GM12878 (cell line): ENCODE results near the gene FGD6. TPM values are rescaled to one million over a fixed set of nuclear protein-coding genes. Genes with fewer than 3 reads are reported as not detected.
A peak's percentile ranks its signal among the peaks of the same experiment; 100 is the strongest.

Experiments used
- ATAC-seq: fragments of 200-7000 bp; cut with Tn5 transposase; 3 replicates; pipeline ENCODE4 v1.9.1; 2020; ENCODE audit warnings: mild to moderate bottlenecking, moderate library complexity
- BruUV-seq: library from RNA; stranded (reverse); fragments of 400-500 nt; replicated peaks from 2 replicates; lab custom pipeline; 2021; lab: Mats Ljungman, UMichigan
- CTCF ChIA-PET: fragments of 300-600 bp; sonication (Branson Sonifier 250); formaldehyde crosslinking; extraction: SDS; loops from one replicate; lab custom pipeline; 2021; ENCODE audit warnings: inconsistent platforms; lab: Yijun Ruan, JAX
- POLR2A ChIA-PET: fragments of 350-600 bp; formaldehyde crosslinking; extraction: SDS; loops from one replicate; lab custom pipeline; 2021; ENCODE audit warnings: inconsistent platforms; lab: Charles Lee
- RAD21 ChIA-PET: fragments of 300-600 bp; sonication (Branson Sonifier 250); formaldehyde crosslinking; loops from one replicate; lab custom pipeline; 2023; ENCODE audit warnings: antibody characterized with exemption; ENCODE audit not compliant: unreplicated experiment; lab: Charles Lee
- SMC1A ChIA-PET: fragments of 300-600 bp; sonication (Branson Sonifier 250); formaldehyde crosslinking; loops from one replicate; lab custom pipeline; 2023; ENCODE audit not compliant: unreplicated experiment, uncharacterized antibody; lab: Charles Lee
- DNase-seq: peaks from one replicate; pipeline ENCODE4 v3.0.0-alpha.2; 2011; ENCODE audit warnings: low read depth, low spot score
- FAIRE-seq: peaks from 3 replicates; lab custom pipeline; 2011; peaks lifted over from hg19 to GRCh38; lab: Jason Lieb, UNC
- H2AFZ ChIP-seq: 2 replicates; pipeline ENCODE4 v1.6.0; 2011; ENCODE audit warnings: low read depth, low read length, control low read depth; ENCODE audit not compliant: control insufficient read depth
- H3K27ac ChIP-seq: 2 replicates; pipeline ENCODE4 v1.5.1; 2011; ENCODE audit warnings: control low read depth; ENCODE audit not compliant: control insufficient read depth, insufficient read depth
- H3K27me3 ChIP-seq, 2 experiments: replicated peaks in 1 of 2; 2 replicates each; pipeline versions ENCODE4 v1.6.0 to v1.6.1; 2011; ENCODE audit warnings: low read length in 1 of 2; ENCODE audit not compliant: control insufficient read depth in 2 of 2, insufficient read depth in 2 of 2
- H3K36me3 ChIP-seq, 2 experiments: 2 replicates each; pipeline ENCODE4 v1.5.1; 2011; ENCODE audit warnings: low read length in 1 of 2; ENCODE audit not compliant: control insufficient read depth in 2 of 2, insufficient read depth in 2 of 2
- H3K4me1 ChIP-seq: 2 replicates; pipeline ENCODE4 v1.6.1; 2011; ENCODE audit warnings: mild to moderate bottlenecking, low read length, moderate library complexity, mixed read lengths; ENCODE audit not compliant: control insufficient read depth, insufficient read depth
- H3K4me2 ChIP-seq: 2 replicates; pipeline ENCODE4 v1.6.0; 2011; ENCODE audit warnings: control low read depth; ENCODE audit not compliant: control insufficient read depth, insufficient read depth
- H3K4me3 ChIP-seq: fragments of 200-600 bp; sonication (generic); 2 replicates; pipeline ENCODE4 v1.5.1; 2016
- H3K79me2 ChIP-seq: 2 replicates; pipeline ENCODE4 v1.6.0; 2011; ENCODE audit warnings: low read length; ENCODE audit not compliant: control insufficient read depth, insufficient read depth
- H3K9ac ChIP-seq: 2 replicates; pipeline ENCODE4 v1.8.0; 2011; ENCODE audit warnings: low read length, control low read depth, mixed read lengths; ENCODE audit not compliant: control insufficient read depth, insufficient read depth
- H3K9me3 ChIP-seq: replicated peaks from 3 replicates; pipeline ENCODE4 v1.5.1; 2011; ENCODE audit warnings: mild to moderate bottlenecking, low read length; ENCODE audit not compliant: control insufficient read depth, insufficient read depth
- H4K20me1 ChIP-seq: 2 replicates; pipeline ENCODE4 v1.6.0; 2011; ENCODE audit not compliant: control insufficient read depth, insufficient read depth
- CEBPB ChIP-seq, 2 experiments: fragments of 150-350 bp in 1 of 2; IDR thresholded peaks; 2 replicates each; pipeline ENCODE4 v1.6.1; 2012 to 2014; ENCODE audit warnings: low read depth in 2 of 2, low read length in 2 of 2, borderline replicate concordance in 1 of 2, inconsistent platforms in 1 of 2
- CREM ChIP-seq: IDR thresholded peaks from 2 replicates; pipeline ENCODE4 v1.6.1; 2014; ENCODE audit warnings: antibody characterized with exemption, low read depth
- EED ChIP-seq: sonication (generic); IDR thresholded peaks from 2 replicates; pipeline ENCODE4 v1.6.1; 2016; ENCODE audit warnings: antibody characterized with exemption, low read depth
- MYC ChIP-seq: IDR thresholded peaks from 2 replicates; pipeline ENCODE4 v1.6.1; 2011; ENCODE audit warnings: mild to moderate bottlenecking, low read length, moderate library complexity, inconsistent platforms; ENCODE audit not compliant: insufficient read depth, insufficient replicate concordance, insufficient read length, severe bottlenecking
- NFYB ChIP-seq: IDR thresholded peaks from 2 replicates; pipeline ENCODE4 v1.6.1; 2011; ENCODE audit warnings: low read depth, mild to moderate bottlenecking, low read length, improper control_type of control experiment, moderate library complexity; ENCODE audit not compliant: insufficient read depth
- NRF1 ChIP-seq: conservative IDR thresholded peaks from 2 replicates; pipeline ENCODE4 v1.6.1; 2011; ENCODE audit warnings: mild to moderate bottlenecking, low read depth, low read length, improper control_type of control experiment
- RAD21 ChIP-seq: IDR thresholded peaks from 2 replicates; pipeline ENCODE4 v1.6.1; 2011; ENCODE audit warnings: mild to moderate bottlenecking, low read depth, low read length, moderate library complexity; ENCODE audit not compliant: insufficient read depth
- RUNX3 ChIP-seq: IDR thresholded peaks from 2 replicates; pipeline ENCODE4 v1.6.1; 2012; ENCODE audit warnings: low read length, inconsistent platforms
- STAT1 ChIP-seq: fragments of 450-650 bp; conservative IDR thresholded peaks from 2 replicates; pipeline ENCODE4 v1.6.1; 2014; ENCODE audit warnings: antibody characterized with exemption, mild to moderate bottlenecking
- SUPT20H ChIP-seq: IDR thresholded peaks from 2 replicates; pipeline ENCODE4 v1.6.1; 2011; ENCODE audit warnings: low read depth, mild to moderate bottlenecking, low read length, moderate library complexity, borderline replicate concordance; ENCODE audit not compliant: control insufficient read depth
- TCF7 ChIP-seq: IDR thresholded peaks from 2 replicates; pipeline ENCODE4 v1.6.1; 2014; ENCODE audit warnings: antibody characterized with exemption, borderline replicate concordance
- ZNF622 ChIP-seq: fragments of 450-650 bp; IDR thresholded peaks from 2 replicates; pipeline ENCODE4 v1.6.1; 2017; ENCODE audit warnings: mild to moderate bottlenecking, inconsistent platforms
- WGBS: methylation state at CpG from one replicate; pipeline ENCODE4 v1.1.6; 2016; ENCODE audit warnings: low lambda C conversion rate; ENCODE audit not compliant: insufficient replicate concordance, insufficient coverage; ENCODE audit errors: missing lambda C conversion rate; 5-methylcytosine and 5-hydroxymethylcytosine counted together
- in situ Hi-C: fragments of 300-500 bp; cut with MboI; formaldehyde crosslinking; loops from 9 replicates; pipeline ENCODE4 v1.14.3; 2018; ENCODE audit warnings: mixed read lengths
- intact Hi-C: fragments of 100-400 bp; cut with micrococcal nuclease; formaldehyde crosslinking; loops from one replicate; pipeline ENCODE4 v1.14.2; 2022; ENCODE audit not compliant: unreplicated experiment
- polyA plus RNA-seq, 11 experiments: library from polyadenylated mRNA; depleted of rRNA in 4 of 11; unstranded in 6 of 11; stranded (reverse) in 5 of 11; fragments of >200 nt; fragmentation: Nextera tagmentation in 4 of 11; fragmentation: Illumina TruSeq in 1 of 11; extraction: Ambion mirVana in 4 of 11; extraction: Trizol in 1 of 11; gene quantifications; 1 replicate in 1 of 11; 2 replicates in 10 of 11; pipeline versions ENCODE4 v1.2.1 to v1.2.3, GENCODE V29; 2011 to 2016; ENCODE audit warnings: inconsistent platforms in 2 of 11, missing spikeins in 2 of 11, low read depth in 1 of 11
- total RNA-seq, 4 experiments: library from RNA; depleted of rRNA in 3 of 4; stranded (reverse); fragments of >200 nt in 3 of 4; fragmentation: Illumina TruSeq in 1 of 4; extraction: Trizol in 1 of 4; gene quantifications; 2 replicates each; pipeline versions ENCODE4 v1.2.1 to v1.2.3, GENCODE V29; 2013 to 2021
- TF ChIP-seq, protein P1 (sequence below): IDR thresholded peaks from 2 replicates; pipeline ENCODE4 v1.6.1; 2012; ENCODE audit warnings: low read depth, low read length, improper control_type of control experiment

The FGD6 gene
- total and polyA plus RNA-seq, 10 of the 15 experiments (the other 5 are each of a cell fraction or from before 2014, with no cell fraction given): 2.4 to 15.5 (median 8.9) TPM

- POLR2A ChIA-PET: no interaction called here
- Histone ChIP-seq H3K27me3 (no peaks in the 10 kb centered on the region), H3K27ac (no peak overlapping the region), H3K9me3 (no peaks in the 10 kb centered on the region), H3K36me3 (no peaks in the 10 kb centered on the region), H2AFZ (no peak overlapping the region), H3K4me3 (no peak overlapping the region)
- no peak for FAIRE-seq
- RAD21 ChIA-PET: no interaction called here
- no peak for DNase-seq
- CTCF ChIA-PET: interaction anchor here (0.6 kb wide), 1 partner anchor 68 kb away, joined by 3 read pairs; no protein-coding TSS in a partner anchor
- ATAC-seq: no peak
- in situ Hi-C loops: no loop called here
- TF ChIP-seq STAT1 (no peak), EED (peak; percentile 35; the same call in 1 of the 2 replicates), RUNX3 (peak; percentile 52), MYC (no peak)
- TF ChIP-seq, all 136 proteins: peak for 2
- SMC1A ChIA-PET: no interaction called here
- no peak overlapping the region for H3K9ac ChIP-seq
- no peaks in the 10 kb centered on the region for H3K79me2 ChIP-seq
- H3K4me2 ChIP-seq: no peak overlapping the region
- WGBS: 59% methylated on average over 2 of the region's 2 CpGs
- H3K4me1 ChIP-seq: peaks cover 4% of the 10 kb centered on the region; the same call in 1 of the 2 replicates
- no TSS peak for BruUV-seq
- no peaks in the 10 kb centered on the region for H4K20me1 ChIP-seq
- intact Hi-C loops: no loop called here
Measured at GRCh38 chr12:95177201-95177768, 40.0 kb downstream of the FGD6 start.

- Histone ChIP-seq H3K36me3 (no peaks in the 10 kb centered on the region), H3K9me3 (no peaks in the 10 kb centered on the region), H3K27ac (no peak overlapping the region), H4K20me1 (no peaks in the 10 kb centered on the region), H3K27me3 (no peaks in the 10 kb centered on the region), H3K4me1 (peaks cover 4% of the 10 kb centered on the region; the same call in 1 of the 2 replicates), H2AFZ (no peak overlapping the region), H3K79me2 (no peaks in the 10 kb centered on the region)
- no peak for FAIRE-seq
- intact Hi-C loops (no loop called here), in situ Hi-C loops (no loop called here)
- SMC1A ChIA-PET: interaction anchor here (2.2 kb wide), 1 partner anchor 11 kb away, joined by 5 read pairs; no protein-coding TSS in a partner anchor
- BruUV-seq: no TSS peak
- ATAC-seq: no peak; the same call in 2 of the 3 replicates
- RAD21 ChIA-PET: interaction anchor here (1.1 kb wide), 1 partner anchor 56 kb away, joined by 4 read pairs; no protein-coding TSS in a partner anchor
- POLR2A ChIA-PET: interaction anchor here (0.6 kb wide), 1 partner anchor 11 kb away, joined by 5 read pairs; no protein-coding TSS in a partner anchor
- no peak for DNase-seq
- TF ChIP-seq CREM: no peak
- no peak for TF ChIP-seq RAD21
- no peak for TF ChIP-seq SUPT20H
- TF ChIP-seq NRF1: no peak
- no peak for TF ChIP-seq CEBPB (IDR thresholded peaks at IDR 0.05; ENCODE audit: borderline replicate concordance in 1 of 2, low read depth in 2 of 2, low read length in 2 of 2)
- TF ChIP-seq, protein P1, sequence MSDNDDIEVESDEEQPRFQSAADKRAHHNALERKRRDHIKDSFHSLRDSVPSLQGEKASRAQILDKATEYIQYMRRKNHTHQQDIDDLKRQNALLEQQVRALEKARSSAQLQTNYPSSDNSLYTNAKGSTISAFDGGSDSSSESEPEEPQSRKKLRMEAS: no peak
- TF ChIP-seq ZNF622: no peak
- no peak for TF ChIP-seq TCF7
- no peak for TF ChIP-seq NFYB
- TF ChIP-seq, all 136 proteins: peak for 0
- H3K9ac ChIP-seq: no peak overlapping the region
- CTCF ChIA-PET: no interaction called here
- H3K4me3 ChIP-seq: no peak overlapping the region
- no peak overlapping the region for H3K4me2 ChIP-seq
- WGBS: 54% methylated on average over 8 of the region's 8 CpGs
Measured at GRCh38 chr12:95173392-95174251, 43.6 kb downstream of the FGD6 start.
